GM21367 (cell line): Measurements from ENCODE around the gene PPP1R13L.

Experiments
- ATAC-seq: cut with Tn5 transposase; IDR thresholded peaks from one replicate; pipeline ENCODE4 v1.9.1; 2021; ENCODE audit not compliant: unreplicated experiment

The PPP1R13L gene

GRCh38 chr19:45368127-45368526, 36.7 kb downstream of the PPP1R13L start:
- no peak for ATAC-seq

GRCh38 chr19:45364696-45365095, 40.2 kb downstream of the PPP1R13L start:
- no peak for ATAC-seq

- ATAC-seq = no peak
These were observed 40.9 kb downstream of the PPP1R13L start for GRCh38 chr19:45363861-45364459.

- no peak for ATAC-seq
These were observed 42.6 kb downstream of the PPP1R13L start for GRCh38 chr19:45362291-45362690.

- ATAC-seq = no peak
These were observed 43.3 kb downstream of the PPP1R13L start for GRCh38 chr19:45361608-45362007.

GRCh38 chr19:45358213-45358792, 46.6 kb downstream of the PPP1R13L start:
- ATAC-seq = no peak

GRCh38 chr19:45357445-45357783, 47.5 kb downstream of the PPP1R13L start:
- no peak for ATAC-seq

- no peak for ATAC-seq
These were observed 48.0 kb downstream of the PPP1R13L start for GRCh38 chr19:45356760-45357444.

- ATAC-seq = no peak
These were observed 49.0 kb downstream of the PPP1R13L start for GRCh38 chr19:45355910-45356309.

- no peak for ATAC-seq
These were observed 49.5 kb downstream of the PPP1R13L start for GRCh38 chr19:45355402-45355801.

- ATAC-seq = no peak
These were observed 50.5 kb downstream of the PPP1R13L start for GRCh38 chr19:45354241-45354842.

- ATAC-seq = no peak
These were observed 51.7 kb downstream of the PPP1R13L start for GRCh38 chr19:45352914-45353796.

GRCh38 chr19:45352471-45352870, 52.4 kb downstream of the PPP1R13L start:
- ATAC-seq = no peak

- no peak for ATAC-seq
These were observed 52.8 kb downstream of the PPP1R13L start for GRCh38 chr19:45352062-45352461.

- ATAC-seq = no peak
These were observed 53.4 kb downstream of the PPP1R13L start for GRCh38 chr19:45351401-45351952.

GRCh38 chr19:45350477-45351058, 54.3 kb downstream of the PPP1R13L start:
- no peak for ATAC-seq

GRCh38 chr19:45349430-45349941, 55.4 kb downstream of the PPP1R13L start:
- ATAC-seq = no peak

- ATAC-seq = no peak
These were observed 55.8 kb downstream of the PPP1R13L start for GRCh38 chr19:45349126-45349415.

GRCh38 chr19:45348367-45349125, 56.3 kb downstream of the PPP1R13L start:
- no peak for ATAC-seq
